Osteocyte (in vitro differentiated cells): ENCODE data around the gene TRIM24. TPM values are rescaled to one million over a fixed set of nuclear protein-coding genes. Genes with fewer than 3 reads are reported as not detected.

Experiments
- total RNA-seq: library from RNA; stranded (reverse); gene quantifications from 2 replicates; pipeline ENCODE4 v1.2.1, GENCODE V29; 2021

Gene TRIM24
- total RNA-seq, 1 donor from 2014 or later: 23.1 TPM

Other genes with a start within 250 kb of the TRIM24 start
- gene SVOPL, start 241.1 kb downstream of the TRIM24 start, total RNA-seq: not detected in 2 replicates